WERI-Rb-1 (cell line): ENCODE results near the gene DYRK4.
A peak's percentile ranks its signal among the peaks of the same experiment; 100 is the strongest.

Experiments used
- DNase-seq: peaks from one replicate; pipeline ENCODE4 v3.0.0-alpha.2; 2020
- H3K27ac ChIP-seq: fragments of 250-450 bp; sonication (Bioruptor Pico); 2 replicates; pipeline ENCODE4 v1.5.1; 2020; ENCODE audit warnings: mild to moderate bottlenecking, moderate library complexity
- H3K27me3 ChIP-seq: fragments of 250-450 bp; sonication (Bioruptor Pico); 2 replicates; pipeline ENCODE4 v1.5.1; 2021; ENCODE audit warnings: mild to moderate bottlenecking, low read depth, moderate library complexity; ENCODE audit not compliant: insufficient read depth, severe bottlenecking
- H3K36me3 ChIP-seq: fragments of 250-450 bp; sonication (Bioruptor Pico); 2 replicates; pipeline ENCODE4 v1.5.1; 2020; ENCODE audit warnings: mild to moderate bottlenecking, moderate library complexity
- H3K4me3 ChIP-seq: 2 replicates; pipeline ENCODE4 v1.5.1; 2011; ENCODE audit warnings: low read depth, mild to moderate bottlenecking, control low read depth, low read length
- H3K9me3 ChIP-seq: fragments of 250-450 bp; sonication (Bioruptor Pico); 2 replicates; pipeline ENCODE4 v1.5.1; 2021; ENCODE audit warnings: mild to moderate bottlenecking, moderate library complexity; ENCODE audit not compliant: severe bottlenecking
- TF ChIP-seq, protein P1 (sequence below): IDR thresholded peaks from 2 replicates; pipeline ENCODE4 v1.5.1; 2011; ENCODE audit warnings: low read depth, mild to moderate bottlenecking, control low read depth, inconsistent platforms, low read length

DYRK4 gene

DNA sequence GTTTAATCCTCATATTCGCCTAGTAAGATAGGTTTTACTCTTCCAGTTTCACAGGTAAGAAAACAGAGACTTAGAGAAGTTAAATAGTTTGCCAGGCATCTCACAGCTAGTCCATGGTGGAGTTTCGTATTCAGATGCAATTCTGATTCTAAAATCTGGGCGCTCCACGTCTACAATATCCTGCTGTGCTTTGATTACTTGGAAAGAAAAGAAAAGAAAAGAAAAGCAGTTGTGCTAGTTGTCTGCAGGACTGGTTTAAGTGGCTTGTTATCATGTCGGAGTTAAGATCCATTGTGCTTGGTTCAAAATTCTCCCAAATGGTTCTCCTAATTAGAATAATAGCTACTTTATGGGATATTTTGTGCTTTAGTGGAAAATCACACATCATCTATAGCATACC, 68.3 kb downstream of the DYRK4 start:
- Histone ChIP-seq H3K4me3 (no peak overlapping the region), H3K27me3 (no peaks in the 10 kb centered on the region), H3K9me3 (no peaks in the 10 kb centered on the region), H3K27ac (no peak overlapping the region), H3K36me3 (no peaks in the 10 kb centered on the region)
- TF ChIP-seq, protein P1, sequence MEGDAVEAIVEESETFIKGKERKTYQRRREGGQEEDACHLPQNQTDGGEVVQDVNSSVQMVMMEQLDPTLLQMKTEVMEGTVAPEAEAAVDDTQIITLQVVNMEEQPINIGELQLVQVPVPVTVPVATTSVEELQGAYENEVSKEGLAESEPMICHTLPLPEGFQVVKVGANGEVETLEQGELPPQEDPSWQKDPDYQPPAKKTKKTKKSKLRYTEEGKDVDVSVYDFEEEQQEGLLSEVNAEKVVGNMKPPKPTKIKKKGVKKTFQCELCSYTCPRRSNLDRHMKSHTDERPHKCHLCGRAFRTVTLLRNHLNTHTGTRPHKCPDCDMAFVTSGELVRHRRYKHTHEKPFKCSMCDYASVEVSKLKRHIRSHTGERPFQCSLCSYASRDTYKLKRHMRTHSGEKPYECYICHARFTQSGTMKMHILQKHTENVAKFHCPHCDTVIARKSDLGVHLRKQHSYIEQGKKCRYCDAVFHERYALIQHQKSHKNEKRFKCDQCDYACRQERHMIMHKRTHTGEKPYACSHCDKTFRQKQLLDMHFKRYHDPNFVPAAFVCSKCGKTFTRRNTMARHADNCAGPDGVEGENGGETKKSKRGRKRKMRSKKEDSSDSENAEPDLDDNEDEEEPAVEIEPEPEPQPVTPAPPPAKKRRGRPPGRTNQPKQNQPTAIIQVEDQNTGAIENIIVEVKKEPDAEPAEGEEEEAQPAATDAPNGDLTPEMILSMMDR = no peak
- no peak for DNase-seq

DNA sequence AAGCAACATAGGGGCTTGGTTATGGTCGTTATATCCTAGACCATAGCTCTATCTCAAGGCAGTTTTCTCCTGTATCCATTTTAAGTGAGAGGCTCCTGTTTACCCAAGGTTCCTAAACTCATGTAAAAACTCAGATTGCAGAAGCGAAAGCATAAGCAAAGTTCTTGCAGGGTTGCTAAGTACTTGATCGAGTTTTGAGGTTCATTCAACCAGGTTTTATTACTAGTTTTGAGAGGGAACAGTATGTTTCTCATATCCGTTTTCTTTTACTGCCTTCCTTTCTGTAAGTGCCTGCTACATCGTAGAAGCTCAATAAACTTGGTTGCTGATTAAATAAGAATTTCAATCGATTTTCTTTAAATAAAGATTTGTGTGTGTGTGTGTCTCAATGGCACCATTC, 81.7 kb downstream of the DYRK4 start:
- no peak overlapping the region for H3K27ac ChIP-seq
- no peaks in the 10 kb centered on the region for H3K36me3 ChIP-seq
- H3K27me3 ChIP-seq = no peaks in the 10 kb centered on the region
- H3K4me3 ChIP-seq = no peak overlapping the region
- TF ChIP-seq, protein P1 = no peak
- DNase-seq = no peak
- H3K9me3 ChIP-seq = no peaks in the 10 kb centered on the region

DNA sequence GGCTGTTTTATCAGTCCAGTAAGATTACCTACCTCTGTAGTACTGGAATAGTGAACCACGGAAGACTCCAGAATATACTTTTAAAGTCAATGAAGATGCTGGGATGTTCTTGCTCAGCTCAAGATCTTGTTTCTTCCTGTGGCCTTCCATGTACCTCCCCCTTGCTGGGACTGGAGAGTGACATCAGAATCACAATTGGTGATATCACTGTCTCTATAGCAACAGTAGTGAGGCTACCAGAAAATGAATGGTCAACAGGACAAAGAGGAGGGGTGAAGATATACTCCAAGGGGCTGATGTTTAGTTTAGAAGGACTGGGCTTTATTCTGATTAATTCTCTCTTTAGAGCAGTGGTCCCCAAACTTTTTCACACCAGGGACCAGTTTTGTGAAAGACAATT, 83.0 kb downstream of the DYRK4 start:
- H3K4me3 ChIP-seq = no peak overlapping the region
- no peaks in the 10 kb centered on the region for H3K9me3 ChIP-seq
- no peak overlapping the region for H3K27ac ChIP-seq
- TF ChIP-seq, protein P1 = no peak
- H3K27me3 ChIP-seq = no peaks in the 10 kb centered on the region
- no peak for DNase-seq
- H3K36me3 ChIP-seq = peaks cover 3% of the 10 kb centered on the region; the same call in 1 of the 2 replicates

DNA sequence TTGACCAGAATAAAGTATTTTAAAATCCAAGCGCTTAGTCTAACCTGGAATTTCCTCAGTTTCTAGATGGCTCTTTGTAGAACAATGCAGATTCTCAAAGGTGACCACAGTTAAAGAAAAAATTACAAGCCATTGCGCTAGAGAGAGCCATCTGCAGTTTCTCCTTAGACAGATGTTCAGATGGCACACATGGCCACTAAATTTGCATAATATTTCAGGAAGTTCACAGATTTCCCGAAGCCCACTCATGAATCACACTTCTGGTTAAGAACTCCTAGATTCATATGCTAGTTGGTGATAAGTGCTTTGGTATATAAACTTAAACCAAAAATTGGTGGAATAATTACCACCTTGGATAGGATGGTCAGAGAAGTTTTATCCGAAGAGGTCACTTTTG, 86.1 kb downstream of the DYRK4 start:
- DNase-seq = no peak
- no peaks in the 10 kb centered on the region for H3K9me3 ChIP-seq
- H3K4me3 ChIP-seq = peak overlapping the region; percentile 93
- TF ChIP-seq, protein P1 = no peak
- H3K27me3 ChIP-seq = no peaks in the 10 kb centered on the region
- H3K36me3 ChIP-seq = peaks cover 3% of the 10 kb centered on the region; the same call in 1 of the 2 replicates
- peak overlapping the region; percentile 89 for H3K27ac ChIP-seq

DNA sequence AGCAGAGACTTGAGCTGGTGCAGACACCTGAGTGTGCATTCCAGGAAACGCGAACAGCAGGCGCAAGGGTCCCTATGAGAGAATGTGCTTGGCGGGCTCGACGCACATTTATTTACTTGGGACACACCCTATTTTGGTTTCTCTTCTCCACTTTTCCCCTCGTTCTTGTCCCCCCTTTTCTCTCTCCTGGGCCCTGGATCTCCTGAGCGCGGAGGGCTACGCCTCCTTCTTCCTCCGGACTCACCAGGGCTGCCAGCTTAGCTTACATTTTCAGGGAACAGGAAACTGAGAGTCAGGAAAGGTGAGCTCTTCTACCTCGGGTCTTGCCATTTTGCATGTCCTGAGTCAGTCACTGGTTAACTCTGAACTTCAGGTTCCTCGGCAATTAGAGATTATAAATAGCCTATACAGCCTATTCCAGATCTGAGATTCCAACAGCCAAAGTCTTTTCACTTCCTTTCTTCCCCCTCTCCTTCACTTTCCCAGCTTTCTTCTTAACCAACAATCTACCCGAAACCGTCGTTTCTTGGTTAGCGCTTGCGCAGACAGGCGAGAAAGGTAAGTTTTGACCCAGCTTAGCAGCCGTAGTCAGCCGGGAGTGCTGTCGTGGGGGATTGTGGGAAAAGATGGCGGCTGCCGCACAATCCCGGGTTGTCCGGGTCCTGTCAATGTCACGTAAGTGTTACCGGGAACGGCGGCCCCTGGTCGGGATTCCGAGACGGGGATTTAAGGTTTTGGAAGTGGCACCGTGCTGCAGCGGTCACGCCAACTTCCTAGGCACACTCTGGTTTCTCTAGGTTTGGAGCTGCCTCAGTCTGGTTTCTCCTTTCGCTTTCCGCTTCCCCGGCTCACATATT, 86.7 kb downstream of the DYRK4 start, which contains the start of the genes AKAP3 and NDUFA9:
AKAP3 (minus strand) TSS at position 551 of the 857 bp plus-strand sequence. CDS start 10,855 bp downstream, outside the sequence.
NDUFA9 (plus strand) TSS at position 614 of the 857 bp plus-strand sequence; CDS start at position 627, 13 bp downstream.
- peak; percentile 88 for DNase-seq
- Histone ChIP-seq H3K27me3 (no peaks in the 10 kb centered on the region), H3K36me3 (peaks cover 4% of the 10 kb centered on the region; the same call in 1 of the 2 replicates)

More for the DNA sequence above, 86.7 kb downstream of the DYRK4 start, which contains the start of the genes AKAP3 and NDUFA9:
- no peaks in the 10 kb centered on the region for H3K9me3 ChIP-seq
- H3K27ac ChIP-seq = peak within 1 kb of the TSS; percentile 89
- TF ChIP-seq, protein P1 = no peak
- H3K4me3 ChIP-seq = peak within 1 kb of the TSS; percentile 93
